Neutrophil (primary cell): ENCODE data around the gene TMCC1.
A peak's percentile ranks its signal among the peaks of the same experiment; 100 is the strongest.

ENCODE experiments used
- H3K27ac ChIP-seq: fragments of 200-600 bp; sonication (generic); 2 replicates; pipeline ENCODE4 v1.5.1; 2016; ENCODE audit warnings: mild to moderate bottlenecking, moderate library complexity
- H3K27me3 ChIP-seq: fragments of 200-600 bp; sonication (generic); 2 replicates; pipeline ENCODE4 v1.6.0; 2016; ENCODE audit warnings: mild to moderate bottlenecking
- H3K36me3 ChIP-seq: fragments of 200-600 bp; sonication (generic); 2 replicates; pipeline ENCODE4 v1.5.1; 2017
- H3K4me1 ChIP-seq, 2 experiments: fragments of 200-600 bp in 1 of 2; sonication (generic) in 1 of 2; 1 replicate in 1 of 2; 2 replicates in 1 of 2; pipeline versions ENCODE4 v1.5.1 to v1.6.1; 2013 to 2016; ENCODE audit warnings: low read depth in 1 of 2, low read length in 1 of 2, mild to moderate bottlenecking in 1 of 2, moderate library complexity in 1 of 2; ENCODE audit not compliant: control insufficient read depth in 1 of 2, insufficient read depth in 1 of 2
- H3K4me3 ChIP-seq, 2 experiments: fragments of 200-600 bp in 1 of 2; sonication (generic) in 1 of 2; 1 replicate in 1 of 2; 2 replicates in 1 of 2; pipeline ENCODE4 v1.5.1; 2013 to 2016; ENCODE audit warnings: low read depth in 1 of 2, low read length in 1 of 2, mild to moderate bottlenecking in 1 of 2, moderate library complexity in 1 of 2
- H3K9me3 ChIP-seq: fragments of 200-600 bp; sonication (generic); 2 replicates; pipeline ENCODE4 v1.5.1; 2016
- CTCF ChIP-seq: fragments of 200-600 bp; sonication (generic); IDR thresholded peaks from 2 replicates; pipeline ENCODE4 v1.5.1; 2016; ENCODE audit warnings: antibody characterized with exemption

The TMCC1 gene

GRCh38 chr3:129793942-129794310, 99.6 kb downstream of the TMCC1 start:
- Histone ChIP-seq H3K27me3 (no peaks in the 10 kb centered on the region), H3K36me3 (peaks cover 3% of the 10 kb centered on the region), H3K4me3 (peak overlapping the region in 1 of 2 experiments; percentile 11), H3K4me1 (peaks cover 23 to 30% of the 10 kb centered on the region in 2 experiments), H3K9me3 (no peaks in the 10 kb centered on the region), H3K27ac (peak overlapping the region; percentile 48)
- TF ChIP-seq CTCF = no peak

- Histone ChIP-seq H3K27me3 (no peaks in the 10 kb centered on the region), H3K36me3 (no peaks in the 10 kb centered on the region), H3K9me3 (no peaks in the 10 kb centered on the region), H3K4me1 (peaks cover 23 to 30% of the 10 kb centered on the region in 2 experiments), H3K4me3 (no peak overlapping the region), H3K27ac (peak overlapping the region; percentile 48)
- TF ChIP-seq CTCF = no peak
Observed at GRCh38 chr3:129793319-129793718, 100.2 kb downstream of the TMCC1 start.

GRCh38 chr3:129783470-129783869, 110.0 kb downstream of the TMCC1 start:
- H3K36me3 ChIP-seq = no peaks in the 10 kb centered on the region
- no peaks in the 10 kb centered on the region for H3K9me3 ChIP-seq
- no peaks in the 10 kb centered on the region for H3K4me1 ChIP-seq
- no peaks in the 10 kb centered on the region for H3K27me3 ChIP-seq
- H3K27ac ChIP-seq = no peak overlapping the region
- H3K4me3 ChIP-seq = no peak overlapping the region
- no peak for TF ChIP-seq CTCF

GRCh38 chr3:129778871-129779270, 114.6 kb downstream of the TMCC1 start:
- no peak overlapping the region for H3K27ac ChIP-seq

GRCh38 chr3:129777806-129778205, 115.7 kb downstream of the TMCC1 start:
- Histone ChIP-seq H3K36me3 (no peaks in the 10 kb centered on the region), H3K4me3 (no peak overlapping the region), H3K4me1 (no peaks in the 10 kb centered on the region), H3K9me3 (no peaks in the 10 kb centered on the region), H3K27ac (no peak overlapping the region), H3K27me3 (no peaks in the 10 kb centered on the region)
- TF ChIP-seq CTCF = no peak

More at GRCh38 chr3:129778871-129779270, 114.6 kb downstream of the TMCC1 start:
- H3K4me1 ChIP-seq = no peaks in the 10 kb centered on the region
- H3K27me3 ChIP-seq = no peaks in the 10 kb centered on the region
- no peak overlapping the region for H3K4me3 ChIP-seq
- no peaks in the 10 kb centered on the region for H3K36me3 ChIP-seq
- no peak for TF ChIP-seq CTCF
- H3K9me3 ChIP-seq = no peaks in the 10 kb centered on the region

GRCh38 chr3:129775870-129776269, 117.6 kb downstream of the TMCC1 start:
- no peak overlapping the region for H3K4me3 ChIP-seq
- H3K9me3 ChIP-seq = no peaks in the 10 kb centered on the region
- H3K27me3 ChIP-seq = no peaks in the 10 kb centered on the region
- H3K4me1 ChIP-seq = no peaks in the 10 kb centered on the region
- no peak for TF ChIP-seq CTCF
- no peaks in the 10 kb centered on the region for H3K36me3 ChIP-seq
- H3K27ac ChIP-seq = no peak overlapping the region
